ENCODE results near the gene NF2.

DNA sequence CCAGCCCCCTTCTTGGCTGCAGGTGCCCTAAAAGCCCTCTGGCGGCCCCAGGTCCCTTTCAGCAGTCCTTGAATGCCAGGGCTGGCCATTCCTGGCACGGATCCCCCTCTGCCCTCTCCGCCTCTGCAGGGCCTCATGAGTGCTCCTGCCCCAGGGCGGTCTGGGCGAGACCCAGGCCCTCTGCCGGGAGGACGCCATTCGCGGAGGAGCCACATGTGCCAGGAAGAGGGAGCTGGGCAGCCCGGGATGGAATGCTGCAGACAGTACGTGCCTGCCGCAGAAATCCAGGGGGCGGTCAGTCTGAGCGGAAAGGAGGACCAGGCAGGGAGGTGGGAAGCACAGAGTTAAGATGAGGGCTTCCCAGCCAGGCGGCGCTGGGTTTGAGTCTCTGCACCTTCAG, 119.2 kb downstream of the NF2 start:
- TF ChIP-seq, protein P1, sequence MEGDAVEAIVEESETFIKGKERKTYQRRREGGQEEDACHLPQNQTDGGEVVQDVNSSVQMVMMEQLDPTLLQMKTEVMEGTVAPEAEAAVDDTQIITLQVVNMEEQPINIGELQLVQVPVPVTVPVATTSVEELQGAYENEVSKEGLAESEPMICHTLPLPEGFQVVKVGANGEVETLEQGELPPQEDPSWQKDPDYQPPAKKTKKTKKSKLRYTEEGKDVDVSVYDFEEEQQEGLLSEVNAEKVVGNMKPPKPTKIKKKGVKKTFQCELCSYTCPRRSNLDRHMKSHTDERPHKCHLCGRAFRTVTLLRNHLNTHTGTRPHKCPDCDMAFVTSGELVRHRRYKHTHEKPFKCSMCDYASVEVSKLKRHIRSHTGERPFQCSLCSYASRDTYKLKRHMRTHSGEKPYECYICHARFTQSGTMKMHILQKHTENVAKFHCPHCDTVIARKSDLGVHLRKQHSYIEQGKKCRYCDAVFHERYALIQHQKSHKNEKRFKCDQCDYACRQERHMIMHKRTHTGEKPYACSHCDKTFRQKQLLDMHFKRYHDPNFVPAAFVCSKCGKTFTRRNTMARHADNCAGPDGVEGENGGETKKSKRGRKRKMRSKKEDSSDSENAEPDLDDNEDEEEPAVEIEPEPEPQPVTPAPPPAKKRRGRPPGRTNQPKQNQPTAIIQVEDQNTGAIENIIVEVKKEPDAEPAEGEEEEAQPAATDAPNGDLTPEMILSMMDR (IDR thresholded peaks at IDR 0.05) = no peak
- TF ChIP-seq POLR2A (IDR thresholded peaks at IDR 0.05) (no peak), EP300 (IDR thresholded peaks at IDR 0.05) (no peak)
